Putamen (tissue), 1 donor: Measurements from ENCODE around the gene HIF1AN.
"Not testable (repeated sequence)": the region's sequence is repeated elsewhere in the genome, so short reads cannot be mapped to it uniquely, and the experiment has no call there.

ENCODE experiments used
- DNase-seq: peaks from one replicate; pipeline ENCODE4 v3.0.0-alpha.2; 2016; ENCODE audit warnings: low spot score

HIF1AN gene

GRCh38 chr10:100567249-100567648 lies 31.5 kb downstream of the HIF1AN start:
- no peak for DNase-seq

GRCh38 chr10:100567826-100568225 lies 32.1 kb downstream of the HIF1AN start:
- no peak for DNase-seq

- no peak for DNase-seq
These were observed 33.2 kb downstream of the HIF1AN start for GRCh38 chr10:100568912-100569311.

GRCh38 chr10:100569687-100570481 lies 34.1 kb downstream of the HIF1AN start:
- DNase-seq = no peak

GRCh38 chr10:100570506-100570905 lies 34.8 kb downstream of the HIF1AN start:
- no peak for DNase-seq

- no peak for DNase-seq
These were observed 35.5 kb downstream of the HIF1AN start for GRCh38 chr10:100571084-100571856.

GRCh38 chr10:100575146-100575545 lies 39.4 kb downstream of the HIF1AN start:
- DNase-seq = not testable (repeated sequence)

- DNase-seq = no peak
These were observed 40.0 kb downstream of the HIF1AN start for GRCh38 chr10:100575585-100576281.

GRCh38 chr10:100576282-100576635 lies 40.5 kb downstream of the HIF1AN start:
- DNase-seq = no peak

GRCh38 chr10:100579261-100580090 lies 43.7 kb downstream of the HIF1AN start:
- DNase-seq = no peak

- no peak for DNase-seq
These were observed 51.2 kb downstream of the HIF1AN start for GRCh38 chr10:100586959-100587358.

- DNase-seq = no peak
These were observed 62.4 kb downstream of the HIF1AN start for GRCh38 chr10:100598166-100598565.

- DNase-seq = peak; percentile 25
These were observed 64.5 kb downstream of the HIF1AN start for GRCh38 chr10:100600218-100600617.

- no peak for DNase-seq
These were observed 71.7 kb downstream of the HIF1AN start for GRCh38 chr10:100607439-100607838.
